WTC11 (cell line): ENCODE measurements around the gene NNMT.

Experiments
- ATF3 ChIP-seq: sonication (generic); formaldehyde crosslinking; conservative IDR thresholded peaks from 2 replicates; pipeline ENCODE4 v1.8.1; 2022; ENCODE audit warnings: mild to moderate bottlenecking, missing genetic modification reagents
- CBFB ChIP-seq: sonication (generic); formaldehyde crosslinking; IDR thresholded peaks from 2 replicates; pipeline ENCODE4 v1.8.1; 2022; ENCODE audit warnings: mild to moderate bottlenecking, low read depth, missing genetic modification reagents
- CREM ChIP-seq: sonication (generic); formaldehyde crosslinking; IDR thresholded peaks from 2 replicates; pipeline ENCODE4 v1.8.1; 2022; ENCODE audit warnings: mild to moderate bottlenecking, missing genetic modification reagents, moderate library complexity
- CTCF ChIP-seq: fragments of 200-600 bp; IDR thresholded peaks from 2 replicates; pipeline ENCODE4 v1.8.0; 2022; ENCODE audit warnings: antibody characterized with exemption
- HMGXB4 ChIP-seq: sonication (generic); formaldehyde crosslinking; IDR thresholded peaks from 2 replicates; pipeline ENCODE4 v1.8.1; 2023; ENCODE audit warnings: mild to moderate bottlenecking, moderate library complexity, missing genetic modification reagents
- JUN ChIP-seq: sonication (generic); formaldehyde crosslinking; IDR thresholded peaks from 2 replicates; pipeline ENCODE4 v1.8.0; 2023; ENCODE audit warnings: mild to moderate bottlenecking, missing genetic modification reagents
- MAX ChIP-seq: sonication (generic); formaldehyde crosslinking; IDR thresholded peaks from 2 replicates; pipeline ENCODE4 v1.8.0; 2022; ENCODE audit warnings: mild to moderate bottlenecking, missing genetic modification reagents
- PRDM15 ChIP-seq: sonication (generic); formaldehyde crosslinking; IDR thresholded peaks from 2 replicates; pipeline ENCODE4 v1.8.0; 2022; ENCODE audit warnings: missing genetic modification reagents
- STAT6 ChIP-seq: sonication (generic); formaldehyde crosslinking; conservative IDR thresholded peaks from 2 replicates; pipeline ENCODE4 v1.8.1; 2023; ENCODE audit warnings: mild to moderate bottlenecking, low read depth, missing genetic modification reagents, moderate library complexity
- USF2 ChIP-seq: sonication (generic); formaldehyde crosslinking; IDR thresholded peaks from 2 replicates; pipeline ENCODE4 v1.8.1; 2023; ENCODE audit warnings: mild to moderate bottlenecking, missing genetic modification reagents, moderate library complexity
- ZNF263 ChIP-seq: sonication (generic); formaldehyde crosslinking; IDR thresholded peaks from 2 replicates; pipeline ENCODE4 v1.8.1; 2022; ENCODE audit warnings: low read depth, mild to moderate bottlenecking, moderate library complexity, missing genetic modification reagents

- TF ChIP-seq USF2 (CRISPR knock-in tag) (no peak), CTCF (no peak), HMGXB4 (CRISPR knock-in tag) (no peak), CBFB (CRISPR knock-in tag) (no peak), STAT6 (CRISPR knock-in tag) (no peak), PRDM15 (no peak), ATF3 (CRISPR knock-in tag) (no peak), MAX (CRISPR knock-in tag) (no peak), JUN (no peak), ZNF263 (CRISPR knock-in tag) (no peak), CREM (CRISPR knock-in tag) (no peak)
These were observed 30.9 kb upstream of the NNMT start for GRCh38 chr11:114265122-114265878.
